ENCODE data around the gene NOTUM.

- no peak for TF ChIP-seq ELF4 (IDR thresholded peaks at IDR 0.05)
- TF ChIP-seq BHLHE40 (IDR thresholded peaks at IDR 0.05; ENCODE audit: borderline replicate concordance) = no peak
- TF ChIP-seq PKNOX1 (IDR thresholded peaks at IDR 0.05) = no peak
- TF ChIP-seq FOXM1 (IDR thresholded peaks at IDR 0.05; ENCODE audit: borderline replicate concordance) = no peak
- no peak for TF ChIP-seq FOXA1 (IDR thresholded peaks at IDR 0.05)
Observed at GRCh38 chr17:81939881-81940385, 21.1 kb downstream of the NOTUM start.
